ENCODE data around the gene LONP2. TPM values are rescaled to one million over a fixed set of nuclear protein-coding genes. Genes with fewer than 3 reads are reported as not detected.

The LONP2 gene
- total RNA-seq, 2 donors from 2014 or later, result 62.4 to 69.2 TPM

- Histone ChIP-seq H3K36me3 (no peaks in the 10 kb centered on the region), H3K27me3 (no peaks in the 10 kb centered on the region), H3K9ac (ENCODE audit: low read depth in 2 of 2, low read length in 2 of 2) (no peak overlapping the region), H3K4me3 (no peak overlapping the region), H3K4me1 (no peaks in the 10 kb centered on the region), H3K27ac (no peak overlapping the region), H3K9me3 (no peaks in the 10 kb centered on the region)
- intact Hi-C loops (cut with DNase I), result no loop called here
- no peak for DNase-seq
- TF ChIP-seq CTCF (IDR thresholded peaks at IDR 0.05), result no peak
Observed at GRCh38 chr16:48291303-48291702, 47.2 kb downstream of the LONP2 start.

GRCh38 chr16:48291754-48292153 is 47.7 kb downstream of the LONP2 start:
- no peak overlapping the region for H3K27ac ChIP-seq

GRCh38 chr16:48292452-48292851 is 48.4 kb downstream of the LONP2 start:
- Histone ChIP-seq H3K9ac (ENCODE audit: low read depth in 2 of 2, low read length in 2 of 2) (no peak overlapping the region), H3K9me3 (no peaks in the 10 kb centered on the region), H3K27me3 (no peaks in the 10 kb centered on the region), H3K4me1 (no peaks in the 10 kb centered on the region), H3K4me3 (no peak overlapping the region), H3K36me3 (no peaks in the 10 kb centered on the region), H3K27ac (no peak overlapping the region)
- no peak for DNase-seq
- TF ChIP-seq CTCF (IDR thresholded peaks at IDR 0.05), result no peak
- intact Hi-C loops (cut with DNase I), result no loop called here

More at GRCh38 chr16:48291754-48292153, 47.7 kb downstream of the LONP2 start:
- DNase-seq, result no peak
- Histone ChIP-seq H3K9ac (ENCODE audit: low read depth in 2 of 2, low read length in 2 of 2) (no peak overlapping the region), H3K36me3 (no peaks in the 10 kb centered on the region), H3K4me1 (no peaks in the 10 kb centered on the region), H3K27me3 (no peaks in the 10 kb centered on the region), H3K9me3 (no peaks in the 10 kb centered on the region), H3K4me3 (no peak overlapping the region)
- intact Hi-C loops (cut with DNase I), result no loop called here
- no peak for TF ChIP-seq CTCF (IDR thresholded peaks at IDR 0.05)

- H3K36me3 ChIP-seq, result no peaks in the 10 kb centered on the region
- no peak for TF ChIP-seq CTCF (IDR thresholded peaks at IDR 0.05)
- H3K4me1 ChIP-seq, result no peaks in the 10 kb centered on the region
- no peak overlapping the region for H3K4me3 ChIP-seq
- H3K27me3 ChIP-seq, result no peaks in the 10 kb centered on the region
- no peak overlapping the region for H3K27ac ChIP-seq
- no peak for DNase-seq
- intact Hi-C loops (cut with DNase I), result no loop called here
- H3K9me3 ChIP-seq, result no peaks in the 10 kb centered on the region
- H3K9ac ChIP-seq (ENCODE audit: low read depth in 2 of 2, low read length in 2 of 2), result no peak overlapping the region
Observed at GRCh38 chr16:48294724-48295123, 50.6 kb downstream of the LONP2 start.

- intact Hi-C loops (cut with DNase I), result no loop called here
- no peak for TF ChIP-seq CTCF (IDR thresholded peaks at IDR 0.05)
- Histone ChIP-seq H3K36me3 (no peaks in the 10 kb centered on the region), H3K4me3 (no peak overlapping the region), H3K9ac (ENCODE audit: low read depth in 2 of 2, low read length in 2 of 2) (no peak overlapping the region), H3K9me3 (no peaks in the 10 kb centered on the region), H3K27ac (no peak overlapping the region), H3K27me3 (no peaks in the 10 kb centered on the region), H3K4me1 (no peaks in the 10 kb centered on the region)
- no peak for DNase-seq
Observed at GRCh38 chr16:48295488-48296281, 51.6 kb downstream of the LONP2 start.
